ENCODE results near the gene CYTH4. TPM values are rescaled to one million over a fixed set of nuclear protein-coding genes. Genes with fewer than 3 reads are reported as not detected.

CYTH4 gene
- total RNA-seq, 1 experiment from 2014 or later: not detected

DNA sequence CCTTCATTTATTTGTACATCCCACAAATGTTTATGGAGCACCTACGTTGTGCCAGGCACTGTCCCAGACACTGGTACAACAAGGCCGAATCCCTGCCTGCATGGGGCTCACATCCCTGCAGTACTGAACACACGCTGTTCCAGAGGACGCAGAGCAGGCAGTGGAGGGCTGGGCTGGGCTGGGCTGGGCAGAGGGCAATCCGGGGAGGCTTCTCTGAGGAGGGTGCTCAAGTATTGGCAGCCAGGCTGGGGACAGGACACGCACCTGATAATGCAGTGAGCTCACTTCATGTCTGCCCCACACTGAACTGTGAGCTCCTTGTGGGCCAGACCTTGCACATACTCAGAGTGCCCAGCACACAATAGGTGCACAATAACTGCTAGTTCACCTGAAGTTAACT lies 34.1 kb downstream of the CYTH4 start:
- Histone ChIP-seq H3K79me2 (ENCODE audit: low read depth) (no peaks in the 10 kb centered on the region), H3K4me2 (no peak overlapping the region), H3K36me3 (ENCODE audit: low read depth) (no peaks in the 10 kb centered on the region), H3K4me3 (no peak overlapping the region), H3K27me3 (ENCODE audit: insufficient read depth, low read depth) (no peaks in the 10 kb centered on the region), H3K9me3 (ENCODE audit: insufficient read depth, low read depth) (no peaks in the 10 kb centered on the region), H3F3A (ENCODE audit: insufficient read depth, low read depth) (peaks cover 16% of the 10 kb centered on the region), H4K20me1 (ENCODE audit: insufficient read depth) (no peaks in the 10 kb centered on the region), H3K4me1 (replicated peaks; ENCODE audit: insufficient read depth) (peaks cover 46% of the 10 kb centered on the region), H3K27ac (no peak overlapping the region), H2AFZ (no peak overlapping the region), H3K9me2 (ENCODE audit: insufficient read depth) (no peaks in the 10 kb centered on the region)
- DNase-seq: no peak
- ChIA-PET POLR2A (ENCODE audit: unreplicated experiment) (interaction anchor here (0.5 kb wide), 1 partner anchor 139 kb away, joined by 5 read pairs; no protein-coding TSS in a partner anchor), CTCF (interaction anchor here (0.6 to 2.4 kb wide), 6 partner anchors 15 to 276 kb away, joined by 3 to 33 read pairs (median 3); no protein-coding TSS in a partner anchor)
- TF ChIP-seq EZH2 (IDR thresholded peaks at IDR 0.05; ENCODE audit: low read depth): no peak
- TF ChIP-seq, protein P1, sequence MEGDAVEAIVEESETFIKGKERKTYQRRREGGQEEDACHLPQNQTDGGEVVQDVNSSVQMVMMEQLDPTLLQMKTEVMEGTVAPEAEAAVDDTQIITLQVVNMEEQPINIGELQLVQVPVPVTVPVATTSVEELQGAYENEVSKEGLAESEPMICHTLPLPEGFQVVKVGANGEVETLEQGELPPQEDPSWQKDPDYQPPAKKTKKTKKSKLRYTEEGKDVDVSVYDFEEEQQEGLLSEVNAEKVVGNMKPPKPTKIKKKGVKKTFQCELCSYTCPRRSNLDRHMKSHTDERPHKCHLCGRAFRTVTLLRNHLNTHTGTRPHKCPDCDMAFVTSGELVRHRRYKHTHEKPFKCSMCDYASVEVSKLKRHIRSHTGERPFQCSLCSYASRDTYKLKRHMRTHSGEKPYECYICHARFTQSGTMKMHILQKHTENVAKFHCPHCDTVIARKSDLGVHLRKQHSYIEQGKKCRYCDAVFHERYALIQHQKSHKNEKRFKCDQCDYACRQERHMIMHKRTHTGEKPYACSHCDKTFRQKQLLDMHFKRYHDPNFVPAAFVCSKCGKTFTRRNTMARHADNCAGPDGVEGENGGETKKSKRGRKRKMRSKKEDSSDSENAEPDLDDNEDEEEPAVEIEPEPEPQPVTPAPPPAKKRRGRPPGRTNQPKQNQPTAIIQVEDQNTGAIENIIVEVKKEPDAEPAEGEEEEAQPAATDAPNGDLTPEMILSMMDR (conservative IDR thresholded peaks at IDR 0.05): no peak
- BruUV-seq (replicated peaks): no TSS peak
- intact Hi-C loops (cut with micrococcal nuclease; ENCODE audit: unreplicated experiment): loop anchor here (1.0 to 5.0 kb wide), 5 partner anchors 36 to 276 kb away; no protein-coding TSS in a partner anchor

DNA sequence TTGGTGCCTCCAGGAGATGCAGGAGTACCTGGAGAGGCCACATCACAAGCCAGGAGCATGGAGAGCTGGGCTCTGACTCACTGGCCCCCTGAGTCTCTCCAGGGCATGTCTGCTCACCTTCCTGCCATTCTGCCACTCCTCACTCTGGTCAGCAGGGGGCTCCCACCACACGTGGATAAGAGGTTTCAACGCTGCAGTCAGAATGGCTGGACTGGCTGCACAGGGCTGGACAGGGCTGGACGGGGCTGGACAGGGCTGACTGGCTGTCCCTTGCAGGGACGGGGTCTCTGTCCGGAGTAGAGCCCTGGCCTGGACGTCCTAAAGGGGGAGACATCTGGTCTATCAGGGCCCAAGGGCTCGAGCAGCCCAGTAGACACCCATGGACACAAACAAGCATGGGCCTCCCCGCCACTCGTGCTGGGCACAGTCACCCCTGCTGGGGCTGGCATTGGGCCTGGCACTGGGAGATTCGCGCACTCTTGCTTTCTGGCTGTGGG lies 34.6 kb downstream of the CYTH4 start:
- CTCF ChIA-PET: interaction anchor here (0.6 to 2.4 kb wide), 9 partner anchors 15 to 293 kb away, joined by 3 to 33 read pairs (median 3); no protein-coding TSS in a partner anchor
- BruUV-seq (replicated peaks): no TSS peak

GRCh38 chr22:37317698-37318210 lies 35.4 kb downstream of the CYTH4 start:
- CTCF ChIA-PET: interaction anchor here (0.5 to 2.4 kb wide), 3 partner anchors 80 to 139 kb away, joined by 3 to 33 read pairs (median 3); no protein-coding TSS in a partner anchor
- no TSS peak for BruUV-seq (replicated peaks)
- DNase-seq: no peak
- H3K27ac ChIP-seq: no peak overlapping the region
- H3F3A ChIP-seq (ENCODE audit: insufficient read depth, low read depth): peaks cover 30% of the 10 kb centered on the region
- no peak overlapping the region for H3K4me3 ChIP-seq
- intact Hi-C loops (cut with micrococcal nuclease; ENCODE audit: unreplicated experiment): loop anchor here (1.0 to 5.0 kb wide), 6 partner anchors 35 to 250 kb away; no protein-coding TSS in a partner anchor
- no peak overlapping the region for H3K4me2 ChIP-seq
- no peaks in the 10 kb centered on the region for H4K20me1 ChIP-seq (ENCODE audit: insufficient read depth)
- peaks cover 59% of the 10 kb centered on the region for H3K4me1 ChIP-seq (replicated peaks; ENCODE audit: insufficient read depth)
- H3K36me3 ChIP-seq (ENCODE audit: low read depth): no peaks in the 10 kb centered on the region
- no peaks in the 10 kb centered on the region for H3K27me3 ChIP-seq (ENCODE audit: insufficient read depth, low read depth)
- POLR2A ChIA-PET (ENCODE audit: unreplicated experiment): no interaction called here
- H3K79me2 ChIP-seq (ENCODE audit: low read depth): no peaks in the 10 kb centered on the region
- TF ChIP-seq EZH2 (IDR thresholded peaks at IDR 0.05; ENCODE audit: low read depth): no peak
- TF ChIP-seq, protein P1 (conservative IDR thresholded peaks at IDR 0.05): no peak
- no peaks in the 10 kb centered on the region for H3K9me2 ChIP-seq (ENCODE audit: insufficient read depth)
- no peak overlapping the region for H2AFZ ChIP-seq
- H3K9me3 ChIP-seq (ENCODE audit: insufficient read depth, low read depth): no peaks in the 10 kb centered on the region

More for the DNA sequence above, 34.6 kb downstream of the CYTH4 start:
- Histone ChIP-seq H3K4me1 (replicated peaks; ENCODE audit: insufficient read depth) (peaks cover 51% of the 10 kb centered on the region), H3K36me3 (ENCODE audit: low read depth) (no peaks in the 10 kb centered on the region), H4K20me1 (ENCODE audit: insufficient read depth) (no peaks in the 10 kb centered on the region), H3K4me3 (no peak overlapping the region), H3K9me3 (ENCODE audit: insufficient read depth, low read depth) (no peaks in the 10 kb centered on the region), H3K4me2 (0 out of 2 replicates have a peak overlapping the region, but pooled peaks have one; percentile 8), H3K79me2 (ENCODE audit: low read depth) (no peaks in the 10 kb centered on the region), H3F3A (ENCODE audit: insufficient read depth, low read depth) (peaks cover 22% of the 10 kb centered on the region), H3K27ac (no peak overlapping the region), H2AFZ (no peak overlapping the region), H3K27me3 (ENCODE audit: insufficient read depth, low read depth) (no peaks in the 10 kb centered on the region), H3K9me2 (ENCODE audit: insufficient read depth) (no peaks in the 10 kb centered on the region)
- peak; percentile 90 for DNase-seq
- intact Hi-C loops (cut with micrococcal nuclease; ENCODE audit: unreplicated experiment): loop anchor here (1.0 to 5.0 kb wide), 7 partner anchors 35 to 275 kb away; no protein-coding TSS in a partner anchor
- TF ChIP-seq, protein P1 (conservative IDR thresholded peaks at IDR 0.05): peak; percentile 99
- no peak for TF ChIP-seq EZH2 (IDR thresholded peaks at IDR 0.05; ENCODE audit: low read depth)
- POLR2A ChIA-PET (ENCODE audit: unreplicated experiment): interaction anchor here (0.5 kb wide), 1 partner anchor 138 kb away, joined by 5 read pairs; no protein-coding TSS in a partner anchor
